ENCODE results near the gene TUT1. TPM values are rescaled to one million over a fixed set of nuclear protein-coding genes. Genes with fewer than 3 reads are reported as not detected.
"Not testable (repeated sequence)": the region's sequence is repeated elsewhere in the genome, so short reads cannot be mapped to it uniquely, and the experiment has no call there.

Gene TUT1
- total and polyA plus RNA-seq, 4 donors = 5.6 to 15.8 (median 13.7) TPM

DNA sequence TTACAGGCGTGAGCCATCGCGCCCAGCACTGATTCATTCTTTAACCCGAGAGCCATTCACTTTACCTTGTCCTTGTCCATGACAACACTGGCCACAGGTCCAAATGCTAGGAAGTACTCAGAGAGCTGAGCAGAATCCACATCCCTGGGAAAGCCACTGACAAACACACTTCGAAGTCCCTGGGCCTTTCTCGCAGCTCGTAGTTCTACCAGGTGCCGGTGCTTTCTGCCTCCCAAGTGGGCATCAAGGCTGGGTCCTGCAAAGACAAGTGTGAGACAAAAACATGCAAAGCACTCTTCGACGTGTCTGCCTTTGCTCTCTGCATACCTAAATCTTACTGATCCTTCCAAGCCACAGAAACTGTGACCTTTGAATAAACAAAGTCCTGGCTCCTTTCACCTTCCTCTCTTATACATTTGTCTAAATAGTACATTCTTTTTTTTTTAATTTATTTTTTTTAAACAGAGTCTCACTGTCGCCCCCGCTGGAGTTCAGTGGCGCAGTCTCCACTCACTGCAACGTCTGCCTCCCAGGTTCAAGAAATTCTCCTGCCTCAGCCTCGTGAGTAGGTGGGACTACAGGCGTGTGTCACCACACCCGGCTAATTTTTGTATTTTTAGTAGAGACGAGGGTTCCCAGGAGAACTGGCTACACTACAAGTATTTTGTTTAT, 2.2 kb downstream of the TUT1 start:
- no peaks in the 10 kb centered on the region for H3K9me3 ChIP-seq (ENCODE audit: control insufficient read depth in 4 of 4, low read length in 3 of 4)
- H3K4me1 ChIP-seq (ENCODE audit: control insufficient read depth in 4 of 4, insufficient read depth in 4 of 4, low read length in 3 of 4) = peaks cover 7 to 45% (median 32%) of the 10 kb centered on the region in 4 donors
- H3K27ac ChIP-seq (ENCODE audit: low read depth in 1 of 2, low read length in 2 of 2) = peak overlapping the region; percentile 55 to 65
- peaks cover 8 to 12% (median 10%) of the 10 kb centered on the region in 4 donors for H3K36me3 ChIP-seq (ENCODE audit: control insufficient read depth in 4 of 4, insufficient read depth in 3 of 4, low read depth in 1 of 4, low read length in 3 of 4)
- TF ChIP-seq SP1 (IDR thresholded peaks at IDR 0.05) = no peak
- TF ChIP-seq HNF4G (IDR thresholded peaks at IDR 0.05) = no peak
- TF ChIP-seq RXRA (IDR thresholded peaks at IDR 0.05) = no peak
- TF ChIP-seq, protein P1, sequence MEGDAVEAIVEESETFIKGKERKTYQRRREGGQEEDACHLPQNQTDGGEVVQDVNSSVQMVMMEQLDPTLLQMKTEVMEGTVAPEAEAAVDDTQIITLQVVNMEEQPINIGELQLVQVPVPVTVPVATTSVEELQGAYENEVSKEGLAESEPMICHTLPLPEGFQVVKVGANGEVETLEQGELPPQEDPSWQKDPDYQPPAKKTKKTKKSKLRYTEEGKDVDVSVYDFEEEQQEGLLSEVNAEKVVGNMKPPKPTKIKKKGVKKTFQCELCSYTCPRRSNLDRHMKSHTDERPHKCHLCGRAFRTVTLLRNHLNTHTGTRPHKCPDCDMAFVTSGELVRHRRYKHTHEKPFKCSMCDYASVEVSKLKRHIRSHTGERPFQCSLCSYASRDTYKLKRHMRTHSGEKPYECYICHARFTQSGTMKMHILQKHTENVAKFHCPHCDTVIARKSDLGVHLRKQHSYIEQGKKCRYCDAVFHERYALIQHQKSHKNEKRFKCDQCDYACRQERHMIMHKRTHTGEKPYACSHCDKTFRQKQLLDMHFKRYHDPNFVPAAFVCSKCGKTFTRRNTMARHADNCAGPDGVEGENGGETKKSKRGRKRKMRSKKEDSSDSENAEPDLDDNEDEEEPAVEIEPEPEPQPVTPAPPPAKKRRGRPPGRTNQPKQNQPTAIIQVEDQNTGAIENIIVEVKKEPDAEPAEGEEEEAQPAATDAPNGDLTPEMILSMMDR (IDR thresholded peaks at IDR 0.05; ENCODE audit: low read depth, low read length, missing input control) = no peak
- no peak for TF ChIP-seq MAX (IDR thresholded peaks at IDR 0.05)
- TF ChIP-seq, protein P2, sequence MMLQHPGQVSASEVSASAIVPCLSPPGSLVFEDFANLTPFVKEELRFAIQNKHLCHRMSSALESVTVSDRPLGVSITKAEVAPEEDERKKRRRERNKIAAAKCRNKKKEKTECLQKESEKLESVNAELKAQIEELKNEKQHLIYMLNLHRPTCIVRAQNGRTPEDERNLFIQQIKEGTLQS (IDR thresholded peaks at IDR 0.05) = no peak
- no peak for TF ChIP-seq TAF1 (conservative IDR thresholded peaks at IDR 0.05)
- WGBS = 73% methylated on average over 18 of the region's 18 CpGs
- H3K27me3 ChIP-seq (ENCODE audit: control insufficient read depth in 4 of 4, insufficient read depth in 4 of 4, low read length in 3 of 4) = no peaks in the 10 kb centered on the region
- H3K4me3 ChIP-seq (ENCODE audit: low read depth in 1 of 3, low read length in 3 of 3) = no peak overlapping the region
- H3K9ac ChIP-seq (ENCODE audit: low read depth in 1 of 2, low read length in 2 of 2) = no peak overlapping the region
- DNase-seq (ENCODE audit: low spot score) = no peak

- DNase-seq (ENCODE audit: low spot score); H3K4me3 ChIP-seq (ENCODE audit: low read depth in 1 of 3, low read length in 3 of 3); H3K9me3 ChIP-seq (ENCODE audit: control insufficient read depth in 4 of 4, low read length in 3 of 4); H3K27ac ChIP-seq (ENCODE audit: low read depth in 1 of 2, low read length in 2 of 2); H3K27me3 ChIP-seq (ENCODE audit: control insufficient read depth in 4 of 4, insufficient read depth in 4 of 4, low read length in 3 of 4); H3K9ac ChIP-seq (ENCODE audit: low read depth in 1 of 2, low read length in 2 of 2): not testable (repeated sequence)
- H3K36me3 ChIP-seq (ENCODE audit: control insufficient read depth in 4 of 4, insufficient read depth in 3 of 4, low read depth in 1 of 4, low read length in 3 of 4) = peaks cover 8 to 25% (median 15%) of the 10 kb centered on the region in 4 donors
- H3K4me1 ChIP-seq (ENCODE audit: control insufficient read depth in 4 of 4, insufficient read depth in 4 of 4, low read length in 3 of 4) = peaks cover 4 to 32% (median 22%) of the 10 kb centered on the region in 4 donors
- WGBS = 93% methylated on average over 7 of the region's 7 CpGs
These were observed 6.0 kb downstream of the TUT1 start for GRCh38 chr11:62585356-62585755.

DNA sequence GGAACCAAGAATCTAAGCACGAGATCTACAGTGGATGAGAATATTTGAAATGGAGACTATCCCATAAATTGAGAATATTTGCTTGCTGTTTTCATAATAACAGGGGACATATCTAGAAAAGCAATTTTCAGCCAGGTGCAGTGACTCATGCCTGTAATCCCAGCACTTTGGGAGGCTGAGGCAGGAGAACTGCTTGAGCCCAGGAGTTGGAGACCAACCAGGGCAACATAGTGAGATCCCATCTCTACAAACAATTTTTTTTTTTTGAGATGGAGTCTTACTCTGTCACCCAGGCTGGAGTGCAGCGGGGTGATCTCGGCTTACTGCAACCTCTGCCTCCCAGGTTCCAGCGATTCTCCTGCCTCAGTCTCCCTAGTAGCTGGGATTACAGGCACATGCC, 9.6 kb downstream of the TUT1 start:
- H3K27me3 ChIP-seq (ENCODE audit: control insufficient read depth in 4 of 4, insufficient read depth in 4 of 4, low read length in 3 of 4); H3K9ac ChIP-seq (ENCODE audit: low read depth in 1 of 2, low read length in 2 of 2); DNase-seq (ENCODE audit: low spot score); H3K27ac ChIP-seq (ENCODE audit: low read depth in 1 of 2, low read length in 2 of 2); H3K9me3 ChIP-seq (ENCODE audit: control insufficient read depth in 4 of 4, low read length in 3 of 4); H3K4me3 ChIP-seq (ENCODE audit: low read depth in 1 of 3, low read length in 3 of 3); H3K4me1 ChIP-seq (ENCODE audit: control insufficient read depth in 4 of 4, insufficient read depth in 4 of 4, low read length in 3 of 4): not testable (repeated sequence)
- H3K36me3 ChIP-seq (ENCODE audit: control insufficient read depth in 4 of 4, insufficient read depth in 3 of 4, low read depth in 1 of 4, low read length in 3 of 4) = peaks cover 11 to 44% (median 25%) of the 10 kb centered on the region in 4 donors
- WGBS = 97% methylated on average over 4 of the region's 4 CpGs

GRCh38 chr11:62580959-62581715, 10.2 kb downstream of the TUT1 start:
- peaks cover 11 to 47% (median 27%) of the 10 kb centered on the region in 4 donors for H3K36me3 ChIP-seq (ENCODE audit: control insufficient read depth in 4 of 4, insufficient read depth in 3 of 4, low read depth in 1 of 4, low read length in 3 of 4)
- H3K9ac ChIP-seq (ENCODE audit: low read depth in 1 of 2, low read length in 2 of 2) = no peak overlapping the region
- H3K4me3 ChIP-seq (ENCODE audit: low read depth in 1 of 3, low read length in 3 of 3) = no peak overlapping the region
- H3K9me3 ChIP-seq (ENCODE audit: control insufficient read depth in 4 of 4, low read length in 3 of 4) = no peaks in the 10 kb centered on the region
- WGBS = 91% methylated on average over 18 of the region's 18 CpGs
- peaks cover 0 to 11% (median 3%) of the 10 kb centered on the region in 4 donors for H3K4me1 ChIP-seq (ENCODE audit: control insufficient read depth in 4 of 4, insufficient read depth in 4 of 4, low read length in 3 of 4)
- no peaks in the 10 kb centered on the region for H3K27me3 ChIP-seq (ENCODE audit: control insufficient read depth in 4 of 4, insufficient read depth in 4 of 4, low read length in 3 of 4)
- no peak for TF ChIP-seq HNF4G (IDR thresholded peaks at IDR 0.05)
- no peak for TF ChIP-seq MAX (IDR thresholded peaks at IDR 0.05)
- TF ChIP-seq RAD21 (IDR thresholded peaks at IDR 0.05) = no peak
- no peak for TF ChIP-seq JUND (IDR thresholded peaks at IDR 0.05)
- TF ChIP-seq FOXA1 (IDR thresholded peaks at IDR 0.05) = no peak
- no peak for TF ChIP-seq YY1 (IDR thresholded peaks at IDR 0.05)
- DNase-seq (ENCODE audit: low spot score) = no peak
- H3K27ac ChIP-seq (ENCODE audit: low read depth in 1 of 2, low read length in 2 of 2) = no peak overlapping the region

Measured in liver (tissue), 9 donors.